GM18951 (cell line): ENCODE measurements around the gene MYO18B.

ENCODE experiments used
- POLR2A ChIP-seq: IDR thresholded peaks from 4 replicates; pipeline ENCODE4 v1.6.1; 2011; ENCODE audit warnings: mild to moderate bottlenecking; ENCODE audit not compliant: insufficient read length, insufficient read depth; ENCODE audit errors: extremely low read depth
- in situ Hi-C: fragments of 300-500 bp; cut with MboI; formaldehyde crosslinking; loops from one replicate; pipeline ENCODE4 v1.12.0; 2022; ENCODE audit warnings: low sequenced_read_pairs, mixed read lengths, inconsistent platforms; ENCODE audit not compliant: unreplicated experiment

The MYO18B gene

GRCh38 chr22:25779890-25780289, 37.9 kb downstream of the MYO18B start:
- in situ Hi-C loops = loop anchor here (10.0 kb wide), 1 partner anchor 415 kb away; no protein-coding TSS in a partner anchor
- TF ChIP-seq POLR2A = no peak

DNA sequence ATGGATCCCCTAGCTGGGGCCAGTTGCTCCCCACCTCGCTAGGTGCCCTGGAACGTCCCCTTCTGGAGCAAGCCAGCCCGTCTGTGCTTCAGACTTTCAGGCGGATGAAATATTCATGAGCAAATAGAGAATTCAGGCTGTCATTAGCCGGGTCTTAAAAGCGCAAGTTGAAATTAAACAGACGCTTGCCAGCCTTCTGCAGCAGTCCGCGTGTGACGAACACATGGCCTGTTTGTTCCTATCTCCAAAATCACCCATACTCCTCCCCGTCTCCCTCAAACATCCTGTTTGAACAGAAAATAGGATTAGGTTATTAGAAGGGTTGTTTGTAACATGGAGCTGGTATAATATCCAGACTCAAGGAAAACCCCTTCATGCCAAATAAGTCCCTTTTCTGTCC, 38.7 kb downstream of the MYO18B start:
- in situ Hi-C loops = no loop called here
- no peak for TF ChIP-seq POLR2A

GRCh38 chr22:25781801-25782200, 39.8 kb downstream of the MYO18B start:
- in situ Hi-C loops = no loop called here
- TF ChIP-seq POLR2A = no peak

DNA sequence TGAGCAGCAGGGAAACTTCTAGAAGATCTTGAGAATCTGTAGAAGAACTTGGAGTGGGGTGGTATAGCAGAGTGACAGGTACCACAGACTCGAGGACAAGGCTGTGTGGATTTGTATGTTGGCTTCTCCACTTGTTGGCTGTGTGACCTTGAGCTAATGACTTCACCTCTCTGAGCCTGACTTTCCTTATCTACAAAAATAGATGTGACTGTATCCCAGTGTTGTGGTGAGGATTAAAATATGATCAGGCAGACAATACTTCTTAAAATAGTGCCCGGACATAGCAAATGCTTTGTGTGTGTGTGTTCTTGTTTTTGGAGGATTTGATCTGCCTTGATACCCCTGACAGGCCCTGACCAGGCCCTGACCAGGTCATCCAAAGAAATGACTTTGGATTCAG, 40.8 kb downstream of the MYO18B start:
- in situ Hi-C loops = no loop called here
- no peak for TF ChIP-seq POLR2A

- in situ Hi-C loops = no loop called here
Observed at GRCh38 chr22:25783856-25784255, 41.9 kb downstream of the MYO18B start.

GRCh38 chr22:25786165-25786564, 44.2 kb downstream of the MYO18B start:
- in situ Hi-C loops = no loop called here
- no peak for TF ChIP-seq POLR2A

More at GRCh38 chr22:25783856-25784255, 41.9 kb downstream of the MYO18B start:
- no peak for TF ChIP-seq POLR2A

GRCh38 chr22:25791556-25791955, 49.6 kb downstream of the MYO18B start:
- TF ChIP-seq POLR2A = no peak
- in situ Hi-C loops = no loop called here

- TF ChIP-seq POLR2A = no peak
- in situ Hi-C loops = no loop called here
Observed at GRCh38 chr22:25795478-25795877, 53.5 kb downstream of the MYO18B start.

DNA sequence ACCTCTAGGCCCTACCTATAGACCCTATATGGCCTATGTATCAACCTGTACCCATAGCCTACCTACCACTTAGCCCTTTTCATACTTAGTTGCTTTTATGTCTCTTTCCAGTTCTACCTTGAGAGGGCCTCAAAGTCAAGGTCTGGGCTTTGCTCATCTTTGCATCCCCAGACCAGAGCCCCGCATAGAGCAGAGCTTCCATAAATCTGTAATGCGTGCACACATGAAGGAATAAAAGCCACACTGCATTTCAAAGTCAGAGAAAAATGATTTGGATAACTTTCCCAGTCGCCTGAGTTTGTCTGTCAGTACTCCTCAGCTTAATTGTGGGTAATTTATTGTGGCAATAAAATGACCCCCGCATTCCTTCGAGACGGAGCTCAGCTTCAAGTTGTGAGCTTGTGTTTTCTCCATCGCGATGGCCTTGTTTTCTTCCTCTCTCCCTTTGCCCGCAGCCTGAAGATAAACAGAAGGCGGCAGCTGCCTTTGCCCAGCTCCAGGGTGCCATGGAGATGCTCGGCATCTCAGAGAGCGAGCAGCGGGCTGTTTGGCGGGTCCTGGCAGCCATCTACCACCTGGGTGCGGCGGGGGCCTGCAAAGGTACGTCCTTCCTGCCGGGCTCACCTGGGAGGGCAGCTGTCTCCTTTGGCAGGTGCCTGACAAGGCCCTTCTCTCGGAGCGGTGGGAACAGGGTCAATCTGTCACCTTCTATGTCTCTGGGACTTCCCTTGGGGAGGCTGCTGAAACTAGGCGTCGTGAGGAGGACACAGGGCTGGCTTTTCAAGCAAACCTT, 55.7 kb downstream of the MYO18B start:
- TF ChIP-seq POLR2A = no peak
- in situ Hi-C loops = no loop called here

DNA sequence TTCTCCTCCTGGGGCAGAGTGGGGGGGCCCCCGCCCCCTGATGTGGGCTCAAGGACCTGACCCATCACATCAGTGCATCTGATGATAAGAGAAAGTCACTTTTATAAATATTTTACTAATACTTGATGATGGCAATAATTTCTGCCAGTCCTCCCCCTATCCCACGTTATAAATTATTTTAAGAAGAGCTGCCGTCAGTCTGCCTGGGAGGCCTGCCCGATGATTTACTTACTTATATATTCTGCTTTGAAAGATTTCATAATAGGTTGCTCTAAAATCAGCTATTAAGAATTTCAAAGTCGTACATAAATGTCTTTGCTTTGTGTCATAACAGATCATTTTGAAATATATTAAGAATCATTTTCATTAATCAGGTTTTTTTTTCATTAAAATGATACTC, 58.8 kb downstream of the MYO18B start:
- TF ChIP-seq POLR2A = no peak
- in situ Hi-C loops = no loop called here

GRCh38 chr22:25802018-25802417, 60.0 kb downstream of the MYO18B start:
- TF ChIP-seq POLR2A = no peak
- in situ Hi-C loops = no loop called here

DNA sequence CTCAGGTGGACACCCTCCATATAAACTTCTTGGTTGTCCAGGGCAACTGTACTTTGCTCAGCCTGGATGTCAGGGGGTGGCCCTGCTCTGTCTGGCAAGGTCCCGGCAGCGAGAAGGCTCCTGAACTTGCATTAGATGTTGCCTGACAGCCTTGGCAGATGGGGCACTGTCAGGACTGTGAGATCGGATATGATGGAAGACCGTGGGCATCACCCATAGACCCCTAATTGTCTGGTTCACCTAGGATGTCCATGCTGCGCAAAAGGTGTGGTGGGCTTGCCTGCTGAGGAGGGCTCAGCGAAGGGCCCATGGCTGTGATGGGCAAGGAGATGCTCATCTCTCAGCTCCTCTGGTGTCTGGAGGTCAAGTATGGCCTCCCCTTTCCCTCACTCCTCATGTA, 62.7 kb downstream of the MYO18B start:
- TF ChIP-seq POLR2A = no peak
- in situ Hi-C loops = no loop called here

- TF ChIP-seq POLR2A = no peak
- in situ Hi-C loops = no loop called here
Observed at GRCh38 chr22:25806579-25806978, 64.6 kb downstream of the MYO18B start.

DNA sequence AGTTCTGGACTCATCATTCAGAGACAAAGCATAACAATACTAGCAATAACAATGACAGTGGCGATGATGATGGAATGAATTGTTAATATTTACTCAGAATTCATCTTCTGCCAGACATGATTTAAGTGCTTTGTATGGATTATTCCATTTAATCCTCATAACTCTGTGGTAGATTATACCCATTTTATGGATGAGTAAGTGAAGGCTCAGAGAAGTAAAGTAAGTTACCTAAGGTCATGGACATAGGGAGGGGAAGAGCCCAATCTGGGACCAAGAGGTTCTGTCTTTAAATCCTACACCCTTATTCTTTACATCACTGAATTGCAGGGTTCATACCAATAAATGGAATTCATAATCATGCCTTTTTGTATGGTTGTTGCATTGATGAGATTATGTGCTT, 72.7 kb downstream of the MYO18B start:
- no peak for TF ChIP-seq POLR2A
- in situ Hi-C loops = no loop called here

- in situ Hi-C loops = no loop called here
Observed at GRCh38 chr22:25815561-25815960, 73.6 kb downstream of the MYO18B start.

GRCh38 chr22:25816522-25817059, 74.6 kb downstream of the MYO18B start:
- no peak for TF ChIP-seq POLR2A
- in situ Hi-C loops = no loop called here

More at GRCh38 chr22:25815561-25815960, 73.6 kb downstream of the MYO18B start:
- no peak for TF ChIP-seq POLR2A
